Colonic mucosa (tissue), 4 donors: ENCODE measurements around the gene POGLUT2. TPM values are rescaled to one million over a fixed set of nuclear protein-coding genes. Genes with fewer than 3 reads are reported as not detected.
A peak's percentile ranks its signal among the peaks of the same experiment; 100 is the strongest.

Experiments
- DNase-seq: peaks from one replicate; pipeline ENCODE4 v3.0.0-alpha.2; 2020
- H3K27ac ChIP-seq: fragments of 200-600 bp; one replicate; pipeline ENCODE4 v1.8.0; 2021
- H3K27me3 ChIP-seq: fragments of 200-600 bp; one replicate; pipeline ENCODE4 v1.8.0; 2021
- H3K36me3 ChIP-seq: fragments of 200-600 bp; one replicate; pipeline ENCODE4 v1.8.0; 2021
- H3K4me1 ChIP-seq: fragments of 200-600 bp; one replicate; pipeline ENCODE4 v1.8.0; 2021; ENCODE audit warnings: mild to moderate bottlenecking
- H3K4me3 ChIP-seq: fragments of 200-600 bp; one replicate; pipeline ENCODE4 v1.8.0; 2021
- H3K9ac ChIP-seq, 2 donors: one replicate each; pipeline ENCODE4 v1.7.0; 2013; ENCODE audit warnings: control low read depth in 2 of 2, low read depth in 2 of 2, low read length in 2 of 2
- H3K9me3 ChIP-seq: fragments of 200-600 bp; one replicate; pipeline ENCODE4 v1.8.0; 2021
- CTCF ChIP-seq: fragments of 200-600 bp; IDR thresholded peaks from one replicate; pipeline ENCODE4 v1.8.0; 2022; ENCODE audit warnings: antibody characterized with exemption, mild to moderate bottlenecking
- intact Hi-C: fragments of 100-400 bp; cut with DNase I; formaldehyde crosslinking; loops from one replicate; pipeline ENCODE4 v1.14.1; 2022
- total RNA-seq, 2 donors: library from RNA; stranded (reverse); fragmentation: NEBNext Ultra II Directional in 1 of 2; extraction: Animal tissue kit (Norgen Biotek cat#: 25700) in 1 of 2; gene quantifications; one replicate each; pipeline ENCODE4 v1.2.1, GENCODE V29; 2021
- donor health status: healthy.
- donor health status: DM: no; HTN: no; CAD: no.
- donor health status: DM: no; HTN: no; CAD: no.

POGLUT2 gene
- total RNA-seq, 2 donors from 2014 or later: 1.3 to 2.8 TPM

- intact Hi-C loops: loop anchor here (5.0 to 10.0 kb wide), 4 partner anchors 48 to 263 kb away; partner anchors contain the start of genes BIVM, POGLUT2, TEX30 and TPP2
- Histone ChIP-seq H3K27me3 (no peaks in the 10 kb centered on the region), H3K36me3 (no peaks in the 10 kb centered on the region), H3K4me1 (peaks cover 6% of the 10 kb centered on the region), H3K27ac (peak overlapping the region; percentile 99), H3K4me3 (peak overlapping the region; percentile 91), H3K9me3 (no peaks in the 10 kb centered on the region), H3K9ac (peak overlapping the region; percentile 58 to 99)
- no peak for DNase-seq
- no peak for TF ChIP-seq CTCF
These were observed 46.5 kb upstream of the POGLUT2 start for GRCh38 chr13:102845289-102845629.

GRCh38 chr13:102839462-102839861 is 40.7 kb upstream of the POGLUT2 start:
- TF ChIP-seq CTCF: no peak
- intact Hi-C loops: no loop called here
- Histone ChIP-seq H3K4me3 (no peak overlapping the region), H3K9me3 (no peaks in the 10 kb centered on the region), H3K4me1 (no peaks in the 10 kb centered on the region), H3K9ac (no peak overlapping the region), H3K36me3 (no peaks in the 10 kb centered on the region), H3K27me3 (no peaks in the 10 kb centered on the region), H3K27ac (no peak overlapping the region)
- DNase-seq: no peak

GRCh38 chr13:102838982-102839381 is 40.2 kb upstream of the POGLUT2 start:
- DNase-seq: no peak
- Histone ChIP-seq H3K9ac (no peak overlapping the region), H3K27me3 (no peaks in the 10 kb centered on the region), H3K27ac (no peak overlapping the region), H3K9me3 (no peaks in the 10 kb centered on the region), H3K4me1 (no peaks in the 10 kb centered on the region), H3K36me3 (no peaks in the 10 kb centered on the region), H3K4me3 (no peak overlapping the region)
- intact Hi-C loops: no loop called here
- TF ChIP-seq CTCF: no peak

- DNase-seq: no peak
These were observed 39.5 kb upstream of the POGLUT2 start for GRCh38 chr13:102838273-102838672.

GRCh38 chr13:102836471-102836870 is 37.7 kb upstream of the POGLUT2 start:
- no peak overlapping the region for H3K27ac ChIP-seq
- H3K27me3 ChIP-seq: no peaks in the 10 kb centered on the region
- no peak for TF ChIP-seq CTCF
- no peak overlapping the region for H3K4me3 ChIP-seq
- no peak overlapping the region for H3K9ac ChIP-seq
- no peaks in the 10 kb centered on the region for H3K36me3 ChIP-seq
- H3K9me3 ChIP-seq: no peaks in the 10 kb centered on the region
- intact Hi-C loops: no loop called here
- DNase-seq: no peak
- no peaks in the 10 kb centered on the region for H3K4me1 ChIP-seq

More at GRCh38 chr13:102838273-102838672, 39.5 kb upstream of the POGLUT2 start:
- Histone ChIP-seq H3K36me3 (no peaks in the 10 kb centered on the region), H3K4me3 (no peak overlapping the region), H3K4me1 (no peaks in the 10 kb centered on the region), H3K27ac (no peak overlapping the region), H3K27me3 (no peaks in the 10 kb centered on the region), H3K9me3 (no peaks in the 10 kb centered on the region), H3K9ac (no peak overlapping the region)
- intact Hi-C loops: no loop called here
- TF ChIP-seq CTCF: no peak

- DNase-seq: peak; percentile 76
- Histone ChIP-seq H3K4me1 (no peaks in the 10 kb centered on the region), H3K4me3 (no peak overlapping the region), H3K27me3 (no peaks in the 10 kb centered on the region), H3K36me3 (no peaks in the 10 kb centered on the region), H3K9ac (no peak overlapping the region), H3K9me3 (no peaks in the 10 kb centered on the region), H3K27ac (no peak overlapping the region)
- intact Hi-C loops: no loop called here
- no peak for TF ChIP-seq CTCF
These were observed 31.9 kb upstream of the POGLUT2 start for GRCh38 chr13:102830646-102831045.
